ENCODE data around the gene AQP6. TPM values are rescaled to one million over a fixed set of nuclear protein-coding genes. Genes with fewer than 3 reads are reported as not detected.

The AQP6 gene
- total and polyA plus RNA-seq, 10 of the 15 experiments (the other 5 are each of a cell fraction or from before 2014, with no cell fraction given) = not detected

- intact Hi-C loops (cut with micrococcal nuclease; ENCODE audit: unreplicated experiment) = loop anchor here (5.0 kb wide), 1 partner anchor 208 kb away; no protein-coding TSS in a partner anchor
- RAD21 ChIA-PET (ENCODE audit: unreplicated experiment) = interaction anchor here (2.7 to 5.1 kb wide), 3 partner anchors 13 to 99 kb away, joined by 21 to 74 read pairs (median 31); no protein-coding TSS in a partner anchor
- POLR2A ChIA-PET = no interaction called here
Measured at GRCh38 chr12:49969027-49969426, 3.7 kb upstream of the AQP6 start.

More at GRCh38 chr12:49969027-49969426, 3.7 kb upstream of the AQP6 start:
- H3K4me1 ChIP-seq (ENCODE audit: control insufficient read depth, insufficient read depth, low read length) = peaks cover 8% of the 10 kb centered on the region
- H3K27me3 ChIP-seq (replicated peaks in 1 of 2; ENCODE audit: control insufficient read depth in 2 of 2, insufficient read depth in 2 of 2, low read length in 1 of 2) = peaks cover 4 to 5% of the 10 kb centered on the region in 2 experiments; a peak in 3 of 4 replicates
- DNase-seq (ENCODE audit: low read depth, low spot score) = no peak
- in situ Hi-C loops (cut with MboI) = no loop called here
- ChIA-PET CTCF (interaction anchor here (0.8 to 5.9 kb wide), 8 partner anchors 12 to 106 kb away, joined by 3 to 121 read pairs (median 14); no protein-coding TSS in a partner anchor), SMC1A (ENCODE audit: uncharacterized antibody, unreplicated experiment) (no interaction called here)
- H3K27ac ChIP-seq (ENCODE audit: control insufficient read depth, insufficient read depth) = no peak overlapping the region
- no peak overlapping the region for H2AFZ ChIP-seq (ENCODE audit: control insufficient read depth, low read depth, low read length)
- TF ChIP-seq, protein P1, sequence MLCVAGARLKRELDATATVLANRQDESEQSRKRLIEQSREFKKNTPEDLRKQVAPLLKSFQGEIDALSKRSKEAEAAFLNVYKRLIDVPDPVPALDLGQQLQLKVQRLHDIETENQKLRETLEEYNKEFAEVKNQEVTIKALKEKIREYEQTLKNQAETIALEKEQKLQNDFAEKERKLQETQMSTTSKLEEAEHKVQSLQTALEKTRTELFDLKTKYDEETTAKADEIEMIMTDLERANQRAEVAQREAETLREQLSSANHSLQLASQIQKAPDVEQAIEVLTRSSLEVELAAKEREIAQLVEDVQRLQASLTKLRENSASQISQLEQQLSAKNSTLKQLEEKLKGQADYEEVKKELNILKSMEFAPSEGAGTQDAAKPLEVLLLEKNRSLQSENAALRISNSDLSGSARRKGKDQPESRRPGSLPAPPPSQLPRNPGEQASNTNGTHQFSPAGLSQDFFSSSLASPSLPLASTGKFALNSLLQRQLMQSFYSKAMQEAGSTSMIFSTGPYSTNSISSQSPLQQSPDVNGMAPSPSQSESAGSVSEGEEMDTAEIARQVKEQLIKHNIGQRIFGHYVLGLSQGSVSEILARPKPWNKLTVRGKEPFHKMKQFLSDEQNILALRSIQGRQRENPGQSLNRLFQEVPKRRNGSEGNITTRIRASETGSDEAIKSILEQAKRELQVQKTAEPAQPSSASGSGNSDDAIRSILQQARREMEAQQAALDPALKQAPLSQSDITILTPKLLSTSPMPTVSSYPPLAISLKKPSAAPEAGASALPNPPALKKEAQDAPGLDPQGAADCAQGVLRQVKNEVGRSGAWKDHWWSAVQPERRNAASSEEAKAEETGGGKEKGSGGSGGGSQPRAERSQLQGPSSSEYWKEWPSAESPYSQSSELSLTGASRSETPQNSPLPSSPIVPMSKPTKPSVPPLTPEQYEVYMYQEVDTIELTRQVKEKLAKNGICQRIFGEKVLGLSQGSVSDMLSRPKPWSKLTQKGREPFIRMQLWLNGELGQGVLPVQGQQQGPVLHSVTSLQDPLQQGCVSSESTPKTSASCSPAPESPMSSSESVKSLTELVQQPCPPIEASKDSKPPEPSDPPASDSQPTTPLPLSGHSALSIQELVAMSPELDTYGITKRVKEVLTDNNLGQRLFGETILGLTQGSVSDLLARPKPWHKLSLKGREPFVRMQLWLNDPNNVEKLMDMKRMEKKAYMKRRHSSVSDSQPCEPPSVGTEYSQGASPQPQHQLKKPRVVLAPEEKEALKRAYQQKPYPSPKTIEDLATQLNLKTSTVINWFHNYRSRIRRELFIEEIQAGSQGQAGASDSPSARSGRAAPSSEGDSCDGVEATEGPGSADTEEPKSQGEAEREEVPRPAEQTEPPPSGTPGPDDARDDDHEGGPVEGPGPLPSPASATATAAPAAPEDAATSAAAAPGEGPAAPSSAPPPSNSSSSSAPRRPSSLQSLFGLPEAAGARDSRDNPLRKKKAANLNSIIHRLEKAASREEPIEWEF (IDR thresholded peaks at IDR 0.05; ENCODE audit: insufficient replicate concordance, low read depth, low read length) = no peak
- TF ChIP-seq, protein P2, sequence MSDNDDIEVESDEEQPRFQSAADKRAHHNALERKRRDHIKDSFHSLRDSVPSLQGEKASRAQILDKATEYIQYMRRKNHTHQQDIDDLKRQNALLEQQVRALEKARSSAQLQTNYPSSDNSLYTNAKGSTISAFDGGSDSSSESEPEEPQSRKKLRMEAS (IDR thresholded peaks at IDR 0.05; ENCODE audit: low read depth, low read length) = no peak
- no peak for TF ChIP-seq TAF1 (IDR thresholded peaks at IDR 0.05; ENCODE audit: borderline replicate concordance, low read depth, low read length)
- no peak overlapping the region for H3K9ac ChIP-seq (ENCODE audit: control insufficient read depth, insufficient read depth, low read length)
- H3K4me2 ChIP-seq (ENCODE audit: control insufficient read depth, insufficient read depth) = no peak overlapping the region
- ATAC-seq = no peak
- no peak for FAIRE-seq
- BruUV-seq (replicated peaks) = no TSS peak
- no peaks in the 10 kb centered on the region for H4K20me1 ChIP-seq (ENCODE audit: control insufficient read depth, insufficient read depth)
- H3K79me2 ChIP-seq (ENCODE audit: control insufficient read depth, insufficient read depth, low read length) = no peaks in the 10 kb centered on the region
- WGBS (ENCODE audit: insufficient coverage, insufficient replicate concordance, low lambda C conversion rate, missing lambda C conversion rate) = 22% methylated on average over 5 of the region's 5 CpGs
- no peak overlapping the region for H3K4me3 ChIP-seq
- no peaks in the 10 kb centered on the region for H3K9me3 ChIP-seq (replicated peaks; ENCODE audit: control insufficient read depth, insufficient read depth, low read length)
- H3K36me3 ChIP-seq (ENCODE audit: control insufficient read depth in 2 of 2, insufficient read depth in 2 of 2, low read length in 1 of 2) = no peaks in the 10 kb centered on the region
